Prostate gland (tissue), 2 donors: ENCODE data around the gene CRB1.

Experiments
- CTCF ChIP-seq, 4 experiments: fragments of 200-600 bp in 2 of 4; fragments of 450-650 bp in 2 of 4; sonication (generic) in 2 of 4; IDR thresholded peaks; 1 replicate in 3 of 4; 2 replicates in 1 of 4; pipeline ENCODE4 v1.5.1; 2016 to 2019; ENCODE audit warnings: antibody characterized with exemption in 4 of 4, mild to moderate bottlenecking in 2 of 4, moderate library complexity in 2 of 4
- POLR2A ChIP-seq: fragments of 450-650 bp; IDR thresholded peaks from one replicate; pipeline ENCODE4 v1.6.1; 2016; ENCODE audit warnings: antibody characterized with exemption, mild to moderate bottlenecking

- TF ChIP-seq POLR2A (no peak), CTCF (IDR thresholded peaks at IDR 0.05) (no peak)
Observed at GRCh38 chr1:197441999-197442414, 174.0 kb downstream of the CRB1 start.
